ENCODE data around the gene KRTAP5-10.
"Not testable (repeated sequence)": the region's sequence is repeated elsewhere in the genome, so short reads cannot be mapped to it uniquely, and the experiment has no call there.

KRTAP5-10 gene

GRCh38 chr11:71585673-71586072 is 20.3 kb downstream of the KRTAP5-10 start:
- H3K27me3 ChIP-seq (ENCODE audit: control insufficient read depth in 3 of 3, insufficient read depth in 3 of 3, low read depth in 1 of 3, low read length in 3 of 3); H3K23ac ChIP-seq (ENCODE audit: low read depth, low read length, poor library complexity); DNase-seq (ENCODE audit: low spot score); H3K4me2 ChIP-seq (ENCODE audit: insufficient read depth, low read length, poor library complexity, severe bottlenecking); H3K9me3 ChIP-seq (replicated peaks in 1 of 2; ENCODE audit: control insufficient read depth in 2 of 2, insufficient read depth in 1 of 2, low read depth in 1 of 2, low read length in 2 of 2); H4K8ac ChIP-seq (ENCODE audit: low read depth, low read length); H3K4ac ChIP-seq (ENCODE audit: low read length); H3K36me3 ChIP-seq (replicated peaks in 1 of 2; ENCODE audit: control insufficient read depth in 2 of 2, insufficient read depth in 2 of 2, low read length in 2 of 2); H2BK120ac ChIP-seq (ENCODE audit: low read depth, low read length); H2BK12ac ChIP-seq (ENCODE audit: low read length); H3K79me1 ChIP-seq (ENCODE audit: low read depth, low read length); H3K27ac ChIP-seq (replicated peaks; ENCODE audit: low read length); H3K18ac ChIP-seq (ENCODE audit: low read length); H3K14ac ChIP-seq (ENCODE audit: low read length); H2BK5ac ChIP-seq (ENCODE audit: low read length); H4K91ac ChIP-seq (ENCODE audit: low read depth, low read length, poor library complexity); H2AK5ac ChIP-seq (ENCODE audit: low read depth, low read length); H3K4me1 ChIP-seq (ENCODE audit: control insufficient read depth in 2 of 2, insufficient read depth in 1 of 2, low read depth in 1 of 2, low read length in 2 of 2); H2AFZ ChIP-seq (ENCODE audit: low read length); H3K9ac ChIP-seq (ENCODE audit: low read depth, low read length, poor library complexity); H2BK15ac ChIP-seq (ENCODE audit: low read length); H3K4me3 ChIP-seq (ENCODE audit: low read length in 2 of 2): not testable (repeated sequence)
- WGBS, 2 donors (ENCODE audit: extremely low coverage in 2 of 2, insufficient read length in 2 of 2, insufficient replicate concordance in 1 of 2) = no CpG with 5 or more reads among the region's 5 CpGs

- H3K79me1 ChIP-seq (ENCODE audit: low read depth, low read length); H3K23ac ChIP-seq (ENCODE audit: low read depth, low read length, poor library complexity); H2BK120ac ChIP-seq (ENCODE audit: low read depth, low read length); H3K27ac ChIP-seq (replicated peaks; ENCODE audit: low read length); H2BK5ac ChIP-seq (ENCODE audit: low read length); H3K4ac ChIP-seq (ENCODE audit: low read length); H3K14ac ChIP-seq (ENCODE audit: low read length); H3K18ac ChIP-seq (ENCODE audit: low read length); H3K27me3 ChIP-seq (ENCODE audit: control insufficient read depth in 3 of 3, insufficient read depth in 3 of 3, low read depth in 1 of 3, low read length in 3 of 3); H2AK5ac ChIP-seq (ENCODE audit: low read depth, low read length); H3K36me3 ChIP-seq (replicated peaks in 1 of 2; ENCODE audit: control insufficient read depth in 2 of 2, insufficient read depth in 2 of 2, low read length in 2 of 2); H2BK12ac ChIP-seq (ENCODE audit: low read length); H3K4me3 ChIP-seq (ENCODE audit: low read length in 2 of 2); H4K8ac ChIP-seq (ENCODE audit: low read depth, low read length); H2AFZ ChIP-seq (ENCODE audit: low read length); H3K9ac ChIP-seq (ENCODE audit: low read depth, low read length, poor library complexity); H4K91ac ChIP-seq (ENCODE audit: low read depth, low read length, poor library complexity); DNase-seq (ENCODE audit: low spot score); H2BK15ac ChIP-seq (ENCODE audit: low read length); H3K4me1 ChIP-seq (ENCODE audit: control insufficient read depth in 2 of 2, insufficient read depth in 1 of 2, low read depth in 1 of 2, low read length in 2 of 2); H3K9me3 ChIP-seq (replicated peaks in 1 of 2; ENCODE audit: control insufficient read depth in 2 of 2, insufficient read depth in 1 of 2, low read depth in 1 of 2, low read length in 2 of 2): not testable (repeated sequence)
- peak overlapping the region; percentile 11 for H3K4me2 ChIP-seq (ENCODE audit: insufficient read depth, low read length, poor library complexity, severe bottlenecking)
- no CpG with 5 or more reads among the region's 4 CpGs for WGBS, 2 donors (ENCODE audit: extremely low coverage in 2 of 2, insufficient read length in 2 of 2, insufficient replicate concordance in 1 of 2)
Measured at GRCh38 chr11:71588314-71588713, 23.0 kb downstream of the KRTAP5-10 start.

GRCh38 chr11:71588822-71589545 is 23.6 kb downstream of the KRTAP5-10 start:
- H2AK5ac ChIP-seq (ENCODE audit: low read depth, low read length); H2BK12ac ChIP-seq (ENCODE audit: low read length); DNase-seq (ENCODE audit: low spot score); H3K27ac ChIP-seq (replicated peaks; ENCODE audit: low read length); H2BK5ac ChIP-seq (ENCODE audit: low read length); H3K9me3 ChIP-seq (replicated peaks in 1 of 2; ENCODE audit: control insufficient read depth in 2 of 2, insufficient read depth in 1 of 2, low read depth in 1 of 2, low read length in 2 of 2); H3K9ac ChIP-seq (ENCODE audit: low read depth, low read length, poor library complexity); H3K36me3 ChIP-seq (replicated peaks in 1 of 2; ENCODE audit: control insufficient read depth in 2 of 2, insufficient read depth in 2 of 2, low read length in 2 of 2); H3K18ac ChIP-seq (ENCODE audit: low read length); H3K23ac ChIP-seq (ENCODE audit: low read depth, low read length, poor library complexity); H2BK15ac ChIP-seq (ENCODE audit: low read length); H3K27me3 ChIP-seq (ENCODE audit: control insufficient read depth in 3 of 3, insufficient read depth in 3 of 3, low read depth in 1 of 3, low read length in 3 of 3); H2AFZ ChIP-seq (ENCODE audit: low read length); H4K91ac ChIP-seq (ENCODE audit: low read depth, low read length, poor library complexity); H2BK120ac ChIP-seq (ENCODE audit: low read depth, low read length); H3K4me1 ChIP-seq (ENCODE audit: control insufficient read depth in 2 of 2, insufficient read depth in 1 of 2, low read depth in 1 of 2, low read length in 2 of 2); H3K79me1 ChIP-seq (ENCODE audit: low read depth, low read length); H3K4me3 ChIP-seq (ENCODE audit: low read length in 2 of 2); H3K4me2 ChIP-seq (ENCODE audit: insufficient read depth, low read length, poor library complexity, severe bottlenecking); H3K4ac ChIP-seq (ENCODE audit: low read length); H4K8ac ChIP-seq (ENCODE audit: low read depth, low read length): not testable (repeated sequence)
- peak overlapping the region; percentile 47 for H3K14ac ChIP-seq (ENCODE audit: low read length)
- no CpG with 5 or more reads among the region's 11 CpGs for WGBS, 2 donors (ENCODE audit: extremely low coverage in 2 of 2, insufficient read length in 2 of 2, insufficient replicate concordance in 1 of 2)

- H3K4me3 ChIP-seq (ENCODE audit: low read length in 2 of 2); H2AK5ac ChIP-seq (ENCODE audit: low read depth, low read length); H2BK5ac ChIP-seq (ENCODE audit: low read length); H2BK12ac ChIP-seq (ENCODE audit: low read length); H2BK15ac ChIP-seq (ENCODE audit: low read length); H2BK120ac ChIP-seq (ENCODE audit: low read depth, low read length); H4K8ac ChIP-seq (ENCODE audit: low read depth, low read length); H3K27ac ChIP-seq (replicated peaks; ENCODE audit: low read length); H3K4me1 ChIP-seq (ENCODE audit: control insufficient read depth in 2 of 2, insufficient read depth in 1 of 2, low read depth in 1 of 2, low read length in 2 of 2); H3K4ac ChIP-seq (ENCODE audit: low read length); H3K79me1 ChIP-seq (ENCODE audit: low read depth, low read length); DNase-seq (ENCODE audit: low spot score); H4K91ac ChIP-seq (ENCODE audit: low read depth, low read length, poor library complexity); H3K9me3 ChIP-seq (replicated peaks in 1 of 2; ENCODE audit: control insufficient read depth in 2 of 2, insufficient read depth in 1 of 2, low read depth in 1 of 2, low read length in 2 of 2); H3K27me3 ChIP-seq (ENCODE audit: control insufficient read depth in 3 of 3, insufficient read depth in 3 of 3, low read depth in 1 of 3, low read length in 3 of 3); H3K23ac ChIP-seq (ENCODE audit: low read depth, low read length, poor library complexity); H3K18ac ChIP-seq (ENCODE audit: low read length); H3K36me3 ChIP-seq (replicated peaks in 1 of 2; ENCODE audit: control insufficient read depth in 2 of 2, insufficient read depth in 2 of 2, low read length in 2 of 2); H3K4me2 ChIP-seq (ENCODE audit: insufficient read depth, low read length, poor library complexity, severe bottlenecking); H2AFZ ChIP-seq (ENCODE audit: low read length); H3K9ac ChIP-seq (ENCODE audit: low read depth, low read length, poor library complexity); H3K14ac ChIP-seq (ENCODE audit: low read length): not testable (repeated sequence)
- WGBS, 2 donors (ENCODE audit: extremely low coverage in 2 of 2, insufficient read length in 2 of 2, insufficient replicate concordance in 1 of 2) = no CpG with 5 or more reads among the region's 8 CpGs
Measured at GRCh38 chr11:71589546-71589920, 24.2 kb downstream of the KRTAP5-10 start.

All from neuronal stem cell (in vitro differentiated cells).